Vagina (tissue), 2 donors: ENCODE results near the gene GRIN2A.

ENCODE experiments used
- POLR2A ChIP-seq, 2 donors: fragments of 450-650 bp; IDR thresholded peaks; one replicate each; pipeline ENCODE4 v1.6.1; 2017; ENCODE audit warnings: antibody characterized with exemption in 2 of 2, mild to moderate bottlenecking in 2 of 2, moderate library complexity in 2 of 2
- POLR2AphosphoS5 ChIP-seq, 2 donors: sonication (generic); formaldehyde crosslinking; IDR thresholded peaks; one replicate each; pipeline ENCODE4 v1.9.0; 2017; ENCODE audit warnings: antibody characterized with exemption in 2 of 2, mild to moderate bottlenecking in 2 of 2, low read depth in 1 of 2; ENCODE audit not compliant: insufficient read depth in 1 of 2
- TF ChIP-seq, protein P1 (sequence below), 3 experiments: fragments of 450-650 bp in 2 of 3; fragments of 200-600 bp in 1 of 3; sonication (generic) in 1 of 3; IDR thresholded peaks; one replicate each; pipeline ENCODE4 v1.5.1; 2017 to 2019; ENCODE audit warnings: antibody characterized with exemption in 3 of 3, mild to moderate bottlenecking in 2 of 3, moderate library complexity in 2 of 3

DNA sequence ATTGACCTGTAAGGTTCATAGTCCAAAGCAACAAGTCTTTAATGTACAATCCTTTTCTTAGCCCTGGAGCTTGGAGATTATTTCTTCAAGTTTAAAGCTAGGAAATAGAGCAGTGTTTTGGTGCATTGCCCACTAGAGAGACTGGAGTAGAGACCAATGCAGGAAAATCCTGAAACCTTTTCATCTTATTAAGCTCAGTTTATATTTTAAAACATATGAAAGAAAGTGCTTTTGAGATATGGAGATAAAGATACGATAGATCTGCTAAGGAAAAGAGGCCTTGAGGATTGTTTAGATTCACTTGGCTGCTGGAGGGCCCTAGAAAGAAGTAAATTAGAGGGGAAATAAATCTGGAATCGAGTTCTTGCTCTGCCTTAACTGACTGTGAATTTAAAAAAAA, 212.0 kb downstream of the GRIN2A start:
- TF ChIP-seq, protein P1, sequence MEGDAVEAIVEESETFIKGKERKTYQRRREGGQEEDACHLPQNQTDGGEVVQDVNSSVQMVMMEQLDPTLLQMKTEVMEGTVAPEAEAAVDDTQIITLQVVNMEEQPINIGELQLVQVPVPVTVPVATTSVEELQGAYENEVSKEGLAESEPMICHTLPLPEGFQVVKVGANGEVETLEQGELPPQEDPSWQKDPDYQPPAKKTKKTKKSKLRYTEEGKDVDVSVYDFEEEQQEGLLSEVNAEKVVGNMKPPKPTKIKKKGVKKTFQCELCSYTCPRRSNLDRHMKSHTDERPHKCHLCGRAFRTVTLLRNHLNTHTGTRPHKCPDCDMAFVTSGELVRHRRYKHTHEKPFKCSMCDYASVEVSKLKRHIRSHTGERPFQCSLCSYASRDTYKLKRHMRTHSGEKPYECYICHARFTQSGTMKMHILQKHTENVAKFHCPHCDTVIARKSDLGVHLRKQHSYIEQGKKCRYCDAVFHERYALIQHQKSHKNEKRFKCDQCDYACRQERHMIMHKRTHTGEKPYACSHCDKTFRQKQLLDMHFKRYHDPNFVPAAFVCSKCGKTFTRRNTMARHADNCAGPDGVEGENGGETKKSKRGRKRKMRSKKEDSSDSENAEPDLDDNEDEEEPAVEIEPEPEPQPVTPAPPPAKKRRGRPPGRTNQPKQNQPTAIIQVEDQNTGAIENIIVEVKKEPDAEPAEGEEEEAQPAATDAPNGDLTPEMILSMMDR (IDR thresholded peaks at IDR 0.05) = no peak
- TF ChIP-seq POLR2A (IDR thresholded peaks at IDR 0.05) = no peak
- TF ChIP-seq POLR2AphosphoS5 (IDR thresholded peaks at IDR 0.05; ENCODE audit: insufficient read depth in 1 of 2, low read depth in 1 of 2) = no peak
